Endodermal cell (in vitro differentiated cells): ENCODE measurements around the gene NBEAL2. TPM values are rescaled to one million over a fixed set of nuclear protein-coding genes. Genes with fewer than 3 reads are reported as not detected.

Source experiments
- DNase-seq: peaks from one replicate; pipeline ENCODE4 v3.0.0-alpha.2; 2017
- H3K27ac ChIP-seq: 2 replicates; pipeline ENCODE4 v1.5.1; 2013; ENCODE audit warnings: mild to moderate bottlenecking, low read depth, low read length, moderate library complexity
- H3K27me3 ChIP-seq: 2 replicates; pipeline ENCODE4 v1.6.1; 2013; ENCODE audit warnings: mild to moderate bottlenecking, low read length, moderate library complexity; ENCODE audit not compliant: insufficient read depth, control insufficient read depth, poor library complexity, severe bottlenecking
- H3K36me3 ChIP-seq: 2 replicates; pipeline ENCODE4 v1.7.0; 2013; ENCODE audit warnings: mild to moderate bottlenecking, low read length, moderate library complexity; ENCODE audit not compliant: control insufficient read depth, insufficient read depth
- H3K4me1 ChIP-seq: one replicate; pipeline ENCODE4 v1.7.0; 2013; ENCODE audit warnings: low read length; ENCODE audit not compliant: control insufficient read depth, insufficient read depth
- H3K4me3 ChIP-seq: 2 replicates; pipeline ENCODE4 v1.5.1; 2013; ENCODE audit warnings: mild to moderate bottlenecking, low read length, moderate library complexity
- H3K9ac ChIP-seq: 2 replicates; pipeline ENCODE4 v1.6.1; 2013; ENCODE audit warnings: mild to moderate bottlenecking, low read length, moderate library complexity; ENCODE audit not compliant: poor library complexity, severe bottlenecking; ENCODE audit errors: extremely low read depth
- H3K9me3 ChIP-seq: 2 replicates; pipeline ENCODE4 v1.6.1; 2013; ENCODE audit warnings: mild to moderate bottlenecking, low read length, moderate library complexity; ENCODE audit not compliant: control insufficient read depth
- H3K27ac Mint-ChIP-seq: 2 replicates; pipeline ENCODE4 v1.8.0; 2020; ENCODE audit warnings: mixed read lengths
- H3K27me3 Mint-ChIP-seq: 2 replicates; pipeline ENCODE4 v1.8.0; 2021; ENCODE audit warnings: mild to moderate bottlenecking, mixed read lengths; ENCODE audit not compliant: insufficient read depth
- H3K36me3 Mint-ChIP-seq: 2 replicates; pipeline ENCODE4 v1.8.0; 2020; ENCODE audit warnings: low read depth, mixed read lengths
- H3K4me1 Mint-ChIP-seq: 2 replicates; pipeline ENCODE4 v1.8.0; 2020; ENCODE audit warnings: mixed read lengths
- H3K4me3 Mint-ChIP-seq: 2 replicates; pipeline ENCODE4 v1.8.0; 2020; ENCODE audit warnings: mild to moderate bottlenecking, moderate library complexity, mixed read lengths
- H3K9me3 Mint-ChIP-seq: 2 replicates; pipeline ENCODE4 v1.8.0; 2020; ENCODE audit warnings: mild to moderate bottlenecking, mixed read lengths
- CTCF ChIP-seq: fragments of 200-600 bp; sonication (generic); conservative IDR thresholded peaks from 2 replicates; pipeline ENCODE4 v1.5.0; 2021; ENCODE audit warnings: antibody characterized with exemption, mild to moderate bottlenecking
- WGBS, 2 experiments: methylation state at CpG; one replicate each; pipeline versions ENCODE4 v1.1.5 to v1.1.7; 2013; ENCODE audit warnings: missing lambda C conversion rate in 2 of 2, mixed read lengths in 1 of 2; ENCODE audit not compliant: insufficient coverage in 1 of 2, insufficient read length in 1 of 2; 5-methylcytosine and 5-hydroxymethylcytosine counted together
- total RNA-seq, 2 donors: library from RNA; stranded (reverse); fragmentation: NEBNext Ultra II Directional in 1 of 2; extraction: Animal tissue kit (Norgen Biotek cat#: 25700) in 1 of 2; gene quantifications; 2 replicates in 1 of 2; 3 replicates in 1 of 2; pipeline ENCODE4 v1.2.1, GENCODE V29; 2021

The NBEAL2 gene
- total RNA-seq, 2 donors from 2014 or later, result 59.2 to 64.0 TPM

- H3K9me3 ChIP-seq, result no peaks in the 10 kb centered on the region
- no peaks in the 10 kb centered on the region for H3K9me3 Mint-ChIP-seq
- 91 to 97% methylated on average over 4 to 14 of the region's 14 CpGs for WGBS, 2 experiments
- no peaks in the 10 kb centered on the region for H3K4me1 ChIP-seq
- no peak overlapping the region for H3K9ac ChIP-seq
- no peak overlapping the region for H3K4me3 Mint-ChIP-seq
- no peaks in the 10 kb centered on the region for H3K27me3 ChIP-seq
- H3K27me3 Mint-ChIP-seq, result no peaks in the 10 kb centered on the region
- H3K36me3 ChIP-seq, result peaks cover 30% of the 10 kb centered on the region
- DNase-seq, result no peak
- H3K36me3 Mint-ChIP-seq, result peaks cover 29% of the 10 kb centered on the region
- no peak for TF ChIP-seq CTCF
- H3K4me3 ChIP-seq, result no peak overlapping the region
- H3K27ac Mint-ChIP-seq, result no peak overlapping the region
- H3K4me1 Mint-ChIP-seq, result peaks cover 3% of the 10 kb centered on the region
- H3K27ac ChIP-seq, result no peak overlapping the region
Observed at GRCh38 chr3:46999516-47000197, 20.2 kb downstream of the NBEAL2 start.

GRCh38 chr3:47000198-47000815 lies 20.8 kb downstream of the NBEAL2 start:
- no peak for DNase-seq
- Histone ChIP-seq H3K9me3 (no peaks in the 10 kb centered on the region), H3K4me1 (no peaks in the 10 kb centered on the region), H3K9ac (no peak overlapping the region), H3K36me3 (peaks cover 30% of the 10 kb centered on the region), H3K27me3 (no peaks in the 10 kb centered on the region), H3K27ac (no peak overlapping the region), H3K4me3 (no peak overlapping the region)
- H3K4me3 Mint-ChIP-seq, result no peak overlapping the region
- H3K36me3 Mint-ChIP-seq, result peaks cover 33% of the 10 kb centered on the region
- no peak for TF ChIP-seq CTCF
- H3K27ac Mint-ChIP-seq, result no peak overlapping the region
- peaks cover 3% of the 10 kb centered on the region for H3K4me1 Mint-ChIP-seq
- no peaks in the 10 kb centered on the region for H3K27me3 Mint-ChIP-seq
- H3K9me3 Mint-ChIP-seq, result no peaks in the 10 kb centered on the region
- 95 to 98% methylated on average over 10 of the region's 10 CpGs for WGBS, 2 experiments

- Histone ChIP-seq H3K36me3 (peaks cover 32% of the 10 kb centered on the region), H3K9me3 (no peaks in the 10 kb centered on the region), H3K27me3 (no peaks in the 10 kb centered on the region), H3K4me3 (no peak overlapping the region), H3K9ac (no peak overlapping the region), H3K4me1 (no peaks in the 10 kb centered on the region), H3K27ac (no peak overlapping the region)
- no peak for DNase-seq
- Mint-ChIP-seq H3K27me3 (no peaks in the 10 kb centered on the region), H3K27ac (no peak overlapping the region), H3K9me3 (no peaks in the 10 kb centered on the region), H3K4me3 (no peak overlapping the region), H3K4me1 (peaks cover 3% of the 10 kb centered on the region), H3K36me3 (peaks cover 39% of the 10 kb centered on the region)
- TF ChIP-seq CTCF, result no peak
- 94 to 96% methylated on average over 18 to 25 of the region's 25 CpGs for WGBS, 2 experiments
Observed at GRCh38 chr3:47000922-47001730, 21.7 kb downstream of the NBEAL2 start.
